SK-N-SH (cell line): ENCODE results near the gene LDHD. TPM values are rescaled to one million over a fixed set of nuclear protein-coding genes. Genes with fewer than 3 reads are reported as not detected.

ENCODE experiments used
- CTCF ChIA-PET: fragments of 300-600, 350-600 bp; formaldehyde crosslinking; extraction: SDS; loops from one replicate; lab custom pipeline; 2021; lab: Yijun Ruan, JAX
- POLR2A ChIA-PET: fragments of 350-600 bp; sonication (Branson Sonifier 250); formaldehyde crosslinking; extraction: SDS; loops from one replicate; lab custom pipeline; 2020; ENCODE audit warnings: antibody characterized with exemption, inconsistent platforms; lab: Yijun Ruan, JAX
- DNase-seq: peaks from one replicate; pipeline ENCODE4 v3.0.0; 2012
- H2AFZ ChIP-seq: fragments of 200-600 bp; sonication (generic); 2 replicates; pipeline ENCODE4 v1.8.1; 2016; ENCODE audit warnings: antibody characterized with exemption, mild to moderate bottlenecking, low read depth
- H3F3A ChIP-seq: fragments of 200-600 bp; sonication (generic); replicated peaks from 2 replicates; pipeline ENCODE3; 2016; ENCODE audit warnings: antibody characterized with exemption, mild to moderate bottlenecking; ENCODE audit not compliant: insufficient read depth
- H3K27ac ChIP-seq, 2 experiments: fragments of 200-500 bp in 1 of 2; fragments of 200-600 bp in 1 of 2; sonication (Bioruptor generic) in 1 of 2; sonication (generic), shearing (Covaris generic) in 1 of 2; 2 replicates each; pipeline versions ENCODE4 v1.5.1 to v1.6.1; 2014 to 2016; ENCODE audit warnings: low read depth in 2 of 2, inconsistent platforms in 1 of 2, low read length in 1 of 2, mild to moderate bottlenecking in 1 of 2, mixed read lengths in 1 of 2
- H3K27me3 ChIP-seq: fragments of 200-600 bp; sonication (generic), shearing (Covaris generic); 2 replicates; pipeline ENCODE4 v1.6.1; 2016; ENCODE audit warnings: mixed run types; ENCODE audit not compliant: insufficient read depth
- H3K36me3 ChIP-seq, 2 experiments: fragments of 200-500 bp in 1 of 2; fragments of 200-600 bp in 1 of 2; sonication (Bioruptor generic) in 1 of 2; sonication (generic) in 1 of 2; replicated peaks in 1 of 2; 2 replicates each; pipeline versions ENCODE3 to v1.5.1; 2014 to 2016; ENCODE audit warnings: low read length in 1 of 2, mild to moderate bottlenecking in 1 of 2; ENCODE audit not compliant: insufficient read depth in 2 of 2, control insufficient read depth in 1 of 2
- H3K4me1 ChIP-seq, 2 experiments: fragments of 200-500 bp in 1 of 2; fragments of 200-600 bp in 1 of 2; sonication (Bioruptor generic) in 1 of 2; sonication (generic), shearing (Covaris generic) in 1 of 2; 2 replicates each; pipeline versions ENCODE4 v1.5.1 to v1.6.1; 2014 to 2016; ENCODE audit warnings: low read depth in 1 of 2, low read length in 1 of 2, mixed run types in 1 of 2; ENCODE audit not compliant: insufficient read depth in 2 of 2, control insufficient read depth in 1 of 2
- H3K4me2 ChIP-seq: fragments of 200-600 bp; sonication (generic), shearing (Covaris generic); 2 replicates; pipeline ENCODE4 v1.6.1; 2017; ENCODE audit warnings: mixed run types
- H3K4me3 ChIP-seq, 2 experiments: fragments of 200-500 bp in 1 of 2; fragments of 200-600 bp in 1 of 2; sonication (Bioruptor generic) in 1 of 2; sonication (generic), shearing (Covaris generic) in 1 of 2; 2 replicates each; pipeline versions ENCODE4 v1.5.1 to v1.8.1; 2014 to 2016; ENCODE audit warnings: low read depth in 2 of 2, inconsistent platforms in 1 of 2, low read length in 1 of 2, mild to moderate bottlenecking in 1 of 2, mixed read lengths in 1 of 2, moderate library complexity in 1 of 2
- H3K79me2 ChIP-seq: fragments of 200-600 bp; sonication (generic); 2 replicates; pipeline ENCODE4 v1.8.1; 2017; ENCODE audit warnings: mild to moderate bottlenecking; ENCODE audit not compliant: insufficient read depth
- H3K9ac ChIP-seq: fragments of 200-600 bp; sonication (generic); 2 replicates; pipeline ENCODE4 v1.6.1; 2017; ENCODE audit warnings: mixed run types
- H3K9me2 ChIP-seq: fragments of 200-600 bp; sonication (generic); 2 replicates; pipeline ENCODE4 v1.6.1; 2017; ENCODE audit warnings: mixed run types
- H3K9me3 ChIP-seq: fragments of 200-600 bp; sonication (generic); 2 replicates; pipeline ENCODE4 v1.6.1; 2017; ENCODE audit warnings: mixed run types, mild to moderate bottlenecking, moderate library complexity
- H4K20me1 ChIP-seq: fragments of 200-600 bp; sonication (generic); 2 replicates; pipeline ENCODE4 v1.6.1; 2017; ENCODE audit warnings: mild to moderate bottlenecking, mixed run types; ENCODE audit not compliant: insufficient read depth
- CHD2 ChIP-seq: fragments of 150-350 bp; IDR thresholded peaks from 2 replicates; pipeline ENCODE4 v1.6.1; 2018; ENCODE audit warnings: low read length; ENCODE audit not compliant: partially characterized antibody
- EP300 ChIP-seq, 2 experiments: IDR thresholded peaks; 2 replicates each; pipeline versions ENCODE4 v1.4.0 to v1.6.1; 2012; ENCODE audit warnings: borderline replicate concordance in 1 of 2, low read depth in 1 of 2, low read length in 1 of 2
- EZH2phosphoT487 ChIP-seq: fragments of 200-600 bp; sonication (generic); IDR thresholded peaks from 2 replicates; pipeline ENCODE4 v1.6.1; 2017; ENCODE audit warnings: low read depth, mixed run types, mild to moderate bottlenecking, antibody characterized with exemption, moderate library complexity, borderline replicate concordance
- FOSL2 ChIP-seq: IDR thresholded peaks from 2 replicates; pipeline ENCODE4 v1.4.0; 2012; ENCODE audit warnings: low read depth, mild to moderate bottlenecking, moderate library complexity, borderline replicate concordance
- FOXJ3 ChIP-seq: sonication (generic); formaldehyde crosslinking; IDR thresholded peaks from 2 replicates; pipeline ENCODE4 v1.5.1; 2020; ENCODE audit warnings: mild to moderate bottlenecking, missing genetic modification reagents
- GABPA ChIP-seq: IDR thresholded peaks from 2 replicates; pipeline ENCODE4 v1.4.0; 2012; ENCODE audit warnings: low read depth, mild to moderate bottlenecking
- GATA2 ChIP-seq: sonication (generic); formaldehyde crosslinking; IDR thresholded peaks from 2 replicates; pipeline ENCODE4 v1.5.0; 2020; ENCODE audit warnings: mild to moderate bottlenecking, missing genetic modification reagents
- JUND ChIP-seq: IDR thresholded peaks from 2 replicates; pipeline ENCODE4 v1.4.0; 2012
- MEF2A ChIP-seq: IDR thresholded peaks from 2 replicates; pipeline ENCODE4 v1.4.0; 2012; ENCODE audit warnings: low read depth, borderline replicate concordance
- MXI1 ChIP-seq: IDR thresholded peaks from 2 replicates; pipeline ENCODE4 v1.6.1; 2012; ENCODE audit warnings: mild to moderate bottlenecking, low read depth, low read length, improper control_type of control experiment
- NRF1 ChIP-seq: IDR thresholded peaks from 2 replicates; pipeline ENCODE4 v1.6.1; 2012; ENCODE audit warnings: low read depth, mild to moderate bottlenecking, low read length
- POLR2AphosphoS5 ChIP-seq: IDR thresholded peaks from 2 replicates; pipeline ENCODE4 v1.6.1; 2012; ENCODE audit warnings: low read depth, low read length
- RAD21 ChIP-seq: IDR thresholded peaks from 2 replicates; pipeline ENCODE4 v1.6.1; 2012; ENCODE audit warnings: mild to moderate bottlenecking, low read length
- REST ChIP-seq: IDR thresholded peaks from 2 replicates; pipeline ENCODE4 v1.6.1; 2012; ENCODE audit warnings: mild to moderate bottlenecking, low read depth, low read length, moderate library complexity
- TCF12 ChIP-seq: IDR thresholded peaks from 2 replicates; pipeline ENCODE4 v1.4.0; 2012
- YY1 ChIP-seq: IDR thresholded peaks from 2 replicates; pipeline ENCODE4 v1.4.0; 2012; ENCODE audit warnings: low read depth, mild to moderate bottlenecking
- WGBS: methylation state at CpG from one replicate; pipeline ENCODE4 v1.1.6; 2017; ENCODE audit warnings: low lambda C conversion rate; 5-methylcytosine and 5-hydroxymethylcytosine counted together
- polyA plus RNA-seq, 3 experiments: library from polyadenylated mRNA; depleted of rRNA; stranded (reverse); fragments of >200 nt; gene quantifications; 2 replicates each; pipeline ENCODE4 v1.2.3, GENCODE V29; 2012
- TF ChIP-seq, protein P1 (sequence below): IDR thresholded peaks from 2 replicates; pipeline ENCODE4; 2012
- TF ChIP-seq, protein P2 (sequence below): IDR thresholded peaks from 2 replicates; pipeline ENCODE4 v1.4.0; 2012; ENCODE audit warnings: low read depth

The LDHD gene
- polyA plus RNA-seq, 1 of the 3 experiments (the other 2 are of a cell fraction), result 0.53 TPM

DNA sequence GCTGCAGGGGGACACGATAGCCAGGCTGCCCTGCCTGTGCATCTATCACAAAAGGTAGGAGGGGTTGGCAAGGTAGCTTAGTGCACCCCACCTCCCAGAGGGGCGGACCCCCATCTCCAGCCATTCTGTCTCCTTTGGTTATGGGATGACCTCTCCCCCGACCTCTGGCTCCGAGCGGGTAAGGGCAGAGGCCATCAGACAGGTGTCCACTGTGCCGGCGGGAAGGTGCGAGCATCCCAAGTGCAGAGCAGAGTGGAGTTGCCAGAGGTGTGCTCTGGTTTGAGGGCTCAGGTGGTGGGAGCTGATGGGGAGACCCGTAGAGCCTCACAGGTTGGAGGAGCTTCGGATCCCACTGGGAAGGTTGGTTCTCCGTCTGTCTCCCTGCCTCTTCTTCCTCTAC, 11.7 kb downstream of the LDHD start:
- Histone ChIP-seq H3K4me1 (peaks cover 39 to 54% of the 10 kb centered on the region in 2 experiments; a peak in 3 of 4 replicates), H4K20me1 (peaks cover 4% of the 10 kb centered on the region; the same call in 1 of the 2 replicates), H3F3A (peaks cover 11% of the 10 kb centered on the region), H3K36me3 (no peaks in the 10 kb centered on the region), H3K27me3 (no peaks in the 10 kb centered on the region), H3K9me2 (no peaks in the 10 kb centered on the region), H2AFZ (no peak overlapping the region), H3K9me3 (no peaks in the 10 kb centered on the region), H3K9ac (no peak overlapping the region), H3K79me2 (0 out of 2 replicates have a peak, but pooled peaks cover 11% of the 10 kb centered on the region), H3K4me2 (no peak overlapping the region), H3K27ac (peak overlapping the region in 1 of 2 experiments; percentile 97; a peak in 2 of 4 replicates), H3K4me3 (no peak overlapping the region)
- peak; percentile 16 for DNase-seq
- TF ChIP-seq YY1 (no peak), RAD21 (no peak), EZH2phosphoT487 (no peak), POLR2AphosphoS5 (no peak), MEF2A (no peak)
- POLR2A ChIA-PET, result interaction anchor here (1.0 kb wide), 1 partner anchor 16 kb away, joined by 4 read pairs; no protein-coding TSS in a partner anchor
- CTCF ChIA-PET, result interaction anchor here (0.7 to 2.8 kb wide), 6 partner anchors 8 to 120 kb away, joined by 3 to 28 read pairs (median 4); partner anchors contain the start of genes WDR59 and ZNRF1
- WGBS, result 100% methylated on average over 6 of the region's 11 CpGs

GRCh38 chr16:75103994-75104393, 12.6 kb downstream of the LDHD start:
- no peak overlapping the region for H3K4me2 ChIP-seq
- H2AFZ ChIP-seq, result no peak overlapping the region
- ChIA-PET CTCF (interaction anchor here (2.8 kb wide), 1 partner anchor 105 kb away, joined by 28 read pairs; the partner anchor contains the start of gene ZNRF1), POLR2A (no interaction called here)
- no peak for DNase-seq
- no peaks in the 10 kb centered on the region for H3K9me2 ChIP-seq
- H3K36me3 ChIP-seq, result no peaks in the 10 kb centered on the region
- no peak for TF ChIP-seq FOXJ3 (CRISPR knock-in tag)
- no peak for TF ChIP-seq GABPA
- peaks cover 4% of the 10 kb centered on the region for H3F3A ChIP-seq
- no peaks in the 10 kb centered on the region for H3K9me3 ChIP-seq
- H3K27me3 ChIP-seq, result no peaks in the 10 kb centered on the region
- no peak overlapping the region for H3K4me3 ChIP-seq
- H3K4me1 ChIP-seq, result peaks cover 39 to 54% of the 10 kb centered on the region in 2 experiments; a peak in 3 of 4 replicates
- peak overlapping the region in 1 of 2 experiments; percentile 97; a peak in 1 of 4 replicates for H3K27ac ChIP-seq
- 94% methylated on average over 5 of the region's 5 CpGs for WGBS
- peaks cover 10% of the 10 kb centered on the region; the same call in 1 of the 2 replicates for H4K20me1 ChIP-seq
- no peak overlapping the region for H3K9ac ChIP-seq
- 0 out of 2 replicates have a peak, but pooled peaks cover 11% of the 10 kb centered on the region for H3K79me2 ChIP-seq

GRCh38 chr16:75102595-75102994, 14.0 kb downstream of the LDHD start:
- DNase-seq, result no peak
- no peak overlapping the region for H3K4me2 ChIP-seq
- H3K9ac ChIP-seq, result no peak overlapping the region
- H3K4me3 ChIP-seq, result no peak overlapping the region
- WGBS, result 96% methylated on average over 9 of the region's 9 CpGs
- H3K79me2 ChIP-seq, result peaks cover 15% of the 10 kb centered on the region; the same call in 1 of the 2 replicates
- no peaks in the 10 kb centered on the region for H3K9me3 ChIP-seq
- POLR2A ChIA-PET, result no interaction called here
- no peak overlapping the region for H2AFZ ChIP-seq
- no peaks in the 10 kb centered on the region for H3K27me3 ChIP-seq
- peaks cover 10% of the 10 kb centered on the region; the same call in 1 of the 2 replicates for H4K20me1 ChIP-seq
- no peak overlapping the region for H3K27ac ChIP-seq
- no peak for TF ChIP-seq POLR2AphosphoS5
- TF ChIP-seq, protein P1, sequence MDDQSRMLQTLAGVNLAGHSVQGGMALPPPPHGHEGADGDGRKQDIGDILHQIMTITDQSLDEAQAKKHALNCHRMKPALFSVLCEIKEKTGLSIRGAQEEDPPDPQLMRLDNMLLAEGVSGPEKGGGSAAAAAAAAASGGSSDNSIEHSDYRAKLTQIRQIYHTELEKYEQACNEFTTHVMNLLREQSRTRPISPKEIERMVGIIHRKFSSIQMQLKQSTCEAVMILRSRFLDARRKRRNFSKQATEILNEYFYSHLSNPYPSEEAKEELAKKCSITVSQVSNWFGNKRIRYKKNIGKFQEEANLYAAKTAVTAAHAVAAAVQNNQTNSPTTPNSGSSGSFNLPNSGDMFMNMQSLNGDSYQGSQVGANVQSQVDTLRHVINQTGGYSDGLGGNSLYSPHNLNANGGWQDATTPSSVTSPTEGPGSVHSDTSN, result no peak
- TF ChIP-seq NRF1, result no peak
- no peak for TF ChIP-seq MXI1
- TF ChIP-seq YY1, result no peak
- no peak for TF ChIP-seq TCF12
- TF ChIP-seq REST, result no peak
- no peak for TF ChIP-seq FOSL2
- no peak for TF ChIP-seq JUND
- TF ChIP-seq GATA2 (CRISPR knock-in tag), result no peak
- TF ChIP-seq, protein P2, sequence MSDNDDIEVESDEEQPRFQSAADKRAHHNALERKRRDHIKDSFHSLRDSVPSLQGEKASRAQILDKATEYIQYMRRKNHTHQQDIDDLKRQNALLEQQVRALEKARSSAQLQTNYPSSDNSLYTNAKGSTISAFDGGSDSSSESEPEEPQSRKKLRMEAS, result no peak
- TF ChIP-seq MEF2A, result no peak
- no peak for TF ChIP-seq CHD2
- no peak for TF ChIP-seq EP300 (IDR thresholded peaks at IDR 0.05; ENCODE audit: borderline replicate concordance in 1 of 2, low read depth in 1 of 2, low read length in 1 of 2)
- TF ChIP-seq, all 33 proteins: peak for 0
- Histone ChIP-seq H3K9me2 (no peaks in the 10 kb centered on the region), H3K4me1 (peaks cover 32 to 61% of the 10 kb centered on the region in 2 experiments; a peak in 3 of 4 replicates), H3K36me3 (no peaks in the 10 kb centered on the region), H3F3A (no peaks in the 10 kb centered on the region)
- CTCF ChIA-PET, result interaction anchor here (0.5 to 8.7 kb wide), 4 partner anchors 8 to 104 kb away, joined by 3 to 56 read pairs (median 4); partner anchors contain the start of gene ZNRF1
